GF-D8 (cell line): Measurements from ENCODE around the gene EYA2.
"Not testable (repeated sequence)": the region's sequence is repeated elsewhere in the genome, so short reads cannot be mapped to it uniquely, and the experiment has no call there.

ENCODE experiments used
- DNase-seq: peaks from one replicate; lab custom pipeline; 2025; lab: John Stamatoyannopoulos, UW

EYA2 gene

DNA sequence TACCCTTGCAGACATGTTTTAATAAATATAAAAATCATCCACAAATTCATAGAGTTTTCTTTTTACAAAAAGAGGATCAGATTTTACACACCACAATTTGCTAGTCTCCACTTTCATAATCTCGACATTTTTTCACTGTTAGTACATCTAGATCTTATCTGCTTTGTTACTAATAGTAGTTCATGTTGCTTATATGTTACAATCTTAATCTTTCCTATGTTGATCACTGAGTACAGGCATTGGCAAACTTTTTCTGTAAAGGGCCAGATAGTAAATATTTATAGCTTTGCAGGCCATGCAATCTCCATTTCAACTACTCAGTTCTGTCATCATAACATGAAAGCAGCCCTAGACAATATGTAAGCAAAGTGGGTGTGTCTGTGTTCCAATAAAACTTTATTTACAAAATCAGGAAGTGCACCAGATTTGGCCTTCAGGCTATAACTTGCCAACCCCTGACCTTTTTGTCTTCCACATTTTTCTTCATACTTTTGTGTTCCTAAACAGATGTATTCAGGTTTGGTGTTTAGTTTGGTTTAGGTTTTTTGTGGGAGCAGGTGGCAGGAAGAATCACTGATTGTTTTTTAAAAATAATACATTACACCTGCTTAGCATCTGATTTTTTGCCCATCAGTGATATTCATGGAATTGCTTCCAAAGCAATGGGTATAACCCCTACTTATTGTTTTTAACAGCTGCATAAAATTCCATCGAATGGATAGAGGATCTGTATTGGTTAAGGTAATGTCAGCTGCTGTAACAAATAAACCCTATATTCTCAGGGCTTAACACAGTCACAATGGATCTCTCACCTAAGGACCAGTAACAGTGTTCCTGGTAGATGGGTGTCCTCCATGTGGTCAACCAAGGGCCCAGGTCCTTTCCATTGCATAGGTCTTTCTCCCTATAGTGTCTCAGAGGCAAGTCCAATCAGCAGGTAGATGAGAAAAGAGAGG is 61.2 kb downstream of the EYA2 start:
- no peak for DNase-seq

- DNase-seq: no peak
These were observed 64.5 kb downstream of the EYA2 start for GRCh38 chr20:46959081-46959692.

- DNase-seq: no peak
These were observed 65.2 kb downstream of the EYA2 start for GRCh38 chr20:46959821-46960220.

DNA sequence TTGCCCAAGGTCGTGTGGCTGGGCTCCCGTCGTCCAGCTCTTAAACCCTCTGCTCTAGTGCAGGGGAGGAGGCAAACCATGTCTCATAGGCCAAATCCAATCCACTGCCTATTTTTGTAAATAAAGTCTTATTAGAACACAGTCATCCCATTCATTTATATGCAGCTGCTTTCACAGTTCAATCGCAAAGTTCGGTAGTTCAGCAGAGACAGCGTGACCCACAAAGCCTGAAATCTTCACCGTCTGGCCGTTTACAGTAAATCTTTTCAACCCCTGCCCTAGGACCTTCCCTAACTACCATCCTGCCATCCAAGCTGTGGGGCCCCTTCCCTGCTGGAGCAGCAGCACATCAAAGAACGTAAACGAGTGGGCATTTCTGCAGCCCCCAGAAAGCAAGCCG is 65.9 kb downstream of the EYA2 start:
- no peak for DNase-seq

DNA sequence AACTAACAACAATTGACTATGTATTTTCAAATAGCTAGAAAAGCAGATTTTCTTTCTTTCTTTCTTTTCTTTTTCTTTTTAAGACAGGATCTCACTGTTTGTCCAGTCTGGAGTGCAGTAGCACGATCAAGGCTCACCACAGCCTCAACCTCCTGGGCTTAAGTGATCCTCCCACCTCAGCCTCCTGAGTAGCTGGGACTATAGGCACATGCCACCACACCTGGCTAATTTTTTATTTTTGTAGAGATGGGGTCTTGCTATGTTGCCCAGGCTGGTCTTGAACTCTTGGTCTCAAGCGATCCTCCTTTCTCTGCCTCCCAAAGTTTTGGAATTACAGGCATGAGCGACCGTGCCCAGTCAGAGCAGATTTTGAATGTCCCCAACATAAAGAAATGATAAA is 67.3 kb downstream of the EYA2 start:
- not testable (repeated sequence) for DNase-seq

DNA sequence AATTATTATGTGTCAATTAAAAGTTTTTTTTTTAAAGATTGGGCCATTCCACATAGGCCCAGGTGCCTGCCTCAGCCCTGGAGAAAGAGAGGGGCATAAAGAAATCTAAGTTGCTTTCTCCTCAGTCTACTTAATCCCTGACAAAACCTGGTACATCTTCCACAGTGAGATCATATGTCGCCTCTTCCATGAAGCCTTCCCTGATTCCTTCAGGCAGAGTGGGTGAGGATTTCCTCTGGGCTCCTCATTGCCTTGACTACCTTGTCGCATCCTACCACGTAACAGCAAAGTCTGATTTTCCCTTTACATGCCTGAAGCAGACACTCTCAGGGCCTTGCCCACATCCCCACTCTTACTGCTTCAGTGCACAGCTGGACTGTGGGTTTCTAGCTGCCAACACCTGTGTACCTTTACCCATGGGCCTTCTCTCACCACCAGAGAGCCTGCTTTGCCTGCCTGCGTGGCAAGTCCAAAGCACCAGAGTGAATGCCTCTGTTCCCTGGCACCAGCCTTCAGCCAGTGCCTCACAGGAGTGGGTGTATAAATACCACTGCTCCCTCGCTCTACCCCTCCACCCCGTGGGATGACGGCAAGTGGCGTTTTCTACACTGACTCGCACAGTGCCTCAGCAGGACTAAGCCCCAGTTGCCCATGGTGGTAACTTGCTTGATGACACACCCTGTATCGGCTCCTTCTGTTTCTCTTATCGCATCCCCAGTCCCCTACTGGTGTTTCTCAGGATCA is 68.0 kb downstream of the EYA2 start:
- DNase-seq: no peak

- DNase-seq: no peak
These were observed 68.5 kb downstream of the EYA2 start for GRCh38 chr20:46963196-46963529.

GRCh38 chr20:46963758-46964617 is 69.3 kb downstream of the EYA2 start:
- no peak for DNase-seq

GRCh38 chr20:46964618-46965455 is 70.2 kb downstream of the EYA2 start:
- no peak for DNase-seq

DNA sequence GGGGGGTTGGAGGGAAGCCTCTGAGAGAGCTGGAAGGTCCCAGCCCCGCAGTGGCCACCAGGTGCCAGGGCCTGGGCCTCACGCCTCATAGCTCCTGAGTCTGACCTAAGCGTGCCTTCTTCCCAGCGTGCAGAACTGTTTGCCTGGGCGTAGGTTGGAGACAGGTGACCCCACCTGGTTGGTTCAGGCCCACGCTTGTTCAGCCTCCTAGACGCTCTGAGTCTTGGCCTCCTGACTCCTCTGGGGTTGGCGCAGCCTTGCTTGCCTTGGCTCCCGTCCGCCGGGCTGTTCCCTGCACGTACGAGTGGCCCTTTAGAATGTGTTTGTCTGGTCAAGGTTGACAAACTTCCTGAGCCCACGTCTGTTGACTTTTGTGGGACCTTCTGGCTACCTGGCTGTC is 70.8 kb downstream of the EYA2 start:
- no peak for DNase-seq

DNA sequence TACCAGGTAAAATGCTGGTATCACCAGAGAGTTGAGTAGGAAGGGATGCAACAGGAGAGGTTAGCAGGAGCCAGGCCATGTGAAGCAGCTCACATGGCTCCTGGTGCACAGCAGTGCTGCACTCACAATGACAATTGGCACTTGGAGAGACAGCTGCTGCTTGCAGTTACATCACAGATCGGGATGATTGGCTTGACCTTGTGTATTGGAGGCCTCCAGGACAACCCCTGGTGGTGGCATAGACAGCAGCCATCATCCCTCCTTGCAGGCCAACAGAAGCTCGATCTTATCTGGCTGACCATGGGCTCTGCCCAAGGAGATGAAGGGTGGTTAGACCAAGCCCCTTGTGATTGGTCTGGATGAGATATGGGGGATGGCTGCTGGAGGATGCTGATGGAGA is 73.0 kb downstream of the EYA2 start:
- DNase-seq: no peak

- no peak for DNase-seq
These were observed 76.4 kb downstream of the EYA2 start for GRCh38 chr20:46970937-46971630.

GRCh38 chr20:46973766-46974165 is 79.1 kb downstream of the EYA2 start:
- DNase-seq: no peak

- DNase-seq: no peak
These were observed 80.2 kb downstream of the EYA2 start for GRCh38 chr20:46974669-46975434.

- DNase-seq: no peak
These were observed 81.3 kb downstream of the EYA2 start for GRCh38 chr20:46975976-46976375.

DNA sequence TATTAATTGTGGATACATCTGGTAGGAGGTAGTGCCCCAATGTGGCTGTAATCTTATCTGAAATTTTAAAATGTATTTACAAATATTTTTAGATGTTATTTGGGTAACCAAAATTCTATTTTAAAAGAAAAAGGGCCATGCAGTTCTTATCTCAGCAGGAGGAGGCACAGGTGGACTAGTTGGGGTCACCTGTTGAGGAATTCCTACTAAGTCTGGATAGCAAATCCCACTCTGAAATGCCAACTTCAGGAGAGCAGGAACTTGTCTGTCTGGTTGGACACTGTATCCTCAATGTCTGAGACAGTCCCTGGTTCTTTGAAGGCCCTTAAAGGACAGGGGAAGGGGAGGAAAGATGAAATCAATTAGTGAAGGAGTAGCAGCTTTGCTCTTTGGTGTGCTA is 82.6 kb downstream of the EYA2 start:
- no peak for DNase-seq

- no peak for DNase-seq
These were observed 83.4 kb downstream of the EYA2 start for GRCh38 chr20:46977909-46978588.

GRCh38 chr20:46978951-46979491 is 84.4 kb downstream of the EYA2 start:
- no peak for DNase-seq
